GM18909 (cell line): ENCODE measurements around the gene PPP3CA.

Source experiments
- ATAC-seq: cut with Tn5 transposase; IDR thresholded peaks from one replicate; pipeline ENCODE4 v1.9.1; 2021; ENCODE audit warnings: mild to moderate bottlenecking; ENCODE audit not compliant: unreplicated experiment, poor library complexity

PPP3CA gene

GRCh38 chr4:101078950-101079349 lies 268.4 kb downstream of the PPP3CA start:
- no peak for ATAC-seq

GRCh38 chr4:101076032-101076431 lies 271.3 kb downstream of the PPP3CA start:
- no peak for ATAC-seq

- ATAC-seq: no peak
These were observed 271.8 kb downstream of the PPP3CA start for GRCh38 chr4:101075536-101075935.

- ATAC-seq: no peak
These were observed 273.0 kb downstream of the PPP3CA start for GRCh38 chr4:101074326-101074725.

- no peak for ATAC-seq
These were observed 276.1 kb downstream of the PPP3CA start for GRCh38 chr4:101071241-101071640.

- ATAC-seq: no peak
These were observed 279.2 kb downstream of the PPP3CA start for GRCh38 chr4:101068115-101068514.

GRCh38 chr4:101067383-101067782 lies 279.9 kb downstream of the PPP3CA start:
- ATAC-seq: no peak

GRCh38 chr4:101066626-101067170 lies 280.6 kb downstream of the PPP3CA start:
- no peak for ATAC-seq

- no peak for ATAC-seq
These were observed 281.3 kb downstream of the PPP3CA start for GRCh38 chr4:101065935-101066485.

- ATAC-seq: no peak
These were observed 282.0 kb downstream of the PPP3CA start for GRCh38 chr4:101065346-101065745.

- no peak for ATAC-seq
These were observed 282.7 kb downstream of the PPP3CA start for GRCh38 chr4:101064541-101065180.

GRCh38 chr4:101055392-101055791 lies 291.9 kb downstream of the PPP3CA start:
- ATAC-seq: no peak

- ATAC-seq: no peak
These were observed 296.5 kb downstream of the PPP3CA start for GRCh38 chr4:101050837-101051205.

- no peak for ATAC-seq
These were observed 297.1 kb downstream of the PPP3CA start for GRCh38 chr4:101050088-101050836.

- ATAC-seq: no peak
These were observed 297.8 kb downstream of the PPP3CA start for GRCh38 chr4:101049549-101050001.

- no peak for ATAC-seq
These were observed 302.6 kb downstream of the PPP3CA start for GRCh38 chr4:101044766-101045165.

- no peak for ATAC-seq
These were observed 304.5 kb downstream of the PPP3CA start for GRCh38 chr4:101042847-101043246.

- no peak for ATAC-seq
These were observed 306.6 kb downstream of the PPP3CA start for GRCh38 chr4:101040776-101041175.

- ATAC-seq: no peak
These were observed 308.0 kb downstream of the PPP3CA start for GRCh38 chr4:101039367-101039766.

GRCh38 chr4:101037938-101038413 lies 309.4 kb downstream of the PPP3CA start:
- peak; percentile 72 for ATAC-seq

- no peak for ATAC-seq
These were observed 310.1 kb downstream of the PPP3CA start for GRCh38 chr4:101037249-101037648.
